OCI-LY3 (cell line): ENCODE data around the gene SCAF1.

Experiments
- CTCF ChIP-seq: fragments of 200-600, 300-600 bp; sonication (generic); IDR thresholded peaks from 2 replicates; pipeline ENCODE4 v1.5.1; 2014; ENCODE audit warnings: antibody characterized with exemption, low read length, low read depth
- EZH2phosphoT487 ChIP-seq: fragments of 200-600 bp; shearing (Covaris generic); IDR thresholded peaks from 2 replicates; pipeline ENCODE4 v1.6.1; 2018; ENCODE audit warnings: antibody characterized with exemption, mixed run types, low read depth

DNA sequence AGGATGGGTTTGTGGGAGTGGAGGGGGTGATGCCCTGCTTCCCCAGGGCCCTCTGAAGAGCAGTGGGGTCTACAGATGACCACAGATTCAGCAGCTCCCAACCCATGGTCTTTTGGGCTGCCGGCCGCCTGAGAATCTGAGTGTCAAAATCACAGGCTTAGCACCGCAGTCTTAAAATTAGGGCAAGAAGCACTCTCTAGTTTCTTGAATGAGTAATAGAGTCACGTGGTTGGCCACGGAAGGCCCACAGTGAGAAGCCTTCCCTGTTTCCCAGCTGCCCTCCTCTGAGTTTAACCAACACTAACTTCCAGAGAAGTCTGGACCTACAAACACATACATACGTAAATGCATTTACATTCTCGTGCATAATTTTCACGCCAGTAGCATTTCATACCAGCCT lies 40.3 kb downstream of the SCAF1 start:
- TF ChIP-seq EZH2phosphoT487 (no peak), CTCF (no peak)
